Measurements from ENCODE around the gene S1PR3. TPM values are rescaled to one million over a fixed set of nuclear protein-coding genes. Genes with fewer than 3 reads are reported as not detected.

Gene S1PR3
- polyA plus RNA-seq, 2 of the 4 experiments (the other 2 are of a cell fraction), result 26.4 to 33.7 TPM

DNA sequence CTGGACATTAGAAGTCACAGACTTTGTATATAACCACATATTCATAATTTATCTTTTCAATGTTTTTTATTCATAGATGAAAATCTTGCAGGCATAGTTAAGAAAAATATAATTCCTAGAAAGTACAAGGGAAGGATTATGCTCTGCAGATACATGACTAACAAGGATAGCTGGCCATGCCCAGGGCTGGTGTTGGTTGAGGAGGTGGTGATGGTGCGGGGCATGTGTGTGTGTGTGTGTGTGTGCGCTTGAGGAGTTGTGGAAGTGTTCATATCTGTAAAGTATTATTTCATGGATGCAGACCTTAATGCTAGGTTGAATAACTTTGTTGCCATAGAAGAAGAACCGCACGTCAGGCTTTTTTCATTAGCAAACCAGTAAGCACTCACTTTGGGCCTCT, 1.3 kb downstream of the S1PR3 start:
- H3K9me3 ChIP-seq, result no peaks in the 10 kb centered on the region
- DNase-seq (ENCODE audit: low read depth in 1 of 2, low spot score in 1 of 2) (no peak), ATAC-seq (no peak), FAIRE-seq (no peak)
- CTCF ChIA-PET, result interaction anchor here (0.7 to 1.7 kb wide), 5 partner anchors 8 to 567 kb away, joined by 3 to 13 read pairs (median 3); no protein-coding TSS in a partner anchor
- H3K4me3 ChIP-seq, result peak overlapping the region; percentile 84
- TF ChIP-seq RAD21 (conservative IDR thresholded peaks at IDR 0.05 in 1 of 2, IDR thresholded peaks at IDR 0.05 in 1 of 2) (no peak), ZC3H11A (IDR thresholded peaks at IDR 0.05) (no peak), JUNB (IDR thresholded peaks at IDR 0.05) (no peak), RNF2 (IDR thresholded peaks at IDR 0.05; ENCODE audit: borderline replicate concordance, low read depth) (no peak), POLR2A (IDR thresholded peaks at IDR 0.05; ENCODE audit: low read length) (no peak), RCOR1 (IDR thresholded peaks at IDR 0.05; ENCODE audit: low read depth, low read length) (no peak), GATA3 (IDR thresholded peaks at IDR 0.05; ENCODE audit: borderline replicate concordance) (no peak), EP300 (IDR thresholded peaks at IDR 0.05) (no peak), RARB (CRISPR knock-in tag; IDR thresholded peaks at IDR 0.05) (no peak)
- TF ChIP-seq, protein P1, sequence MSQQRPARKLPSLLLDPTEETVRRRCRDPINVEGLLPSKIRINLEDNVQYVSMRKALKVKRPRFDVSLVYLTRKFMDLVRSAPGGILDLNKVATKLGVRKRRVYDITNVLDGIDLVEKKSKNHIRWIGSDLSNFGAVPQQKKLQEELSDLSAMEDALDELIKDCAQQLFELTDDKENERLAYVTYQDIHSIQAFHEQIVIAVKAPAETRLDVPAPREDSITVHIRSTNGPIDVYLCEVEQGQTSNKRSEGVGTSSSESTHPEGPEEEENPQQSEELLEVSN (IDR thresholded peaks at IDR 0.05; ENCODE audit: borderline replicate concordance, low read depth), result no peak
- H3K4me2 ChIP-seq, result peak overlapping the region; percentile 59
- 85% methylated on average over 4 of the region's 4 CpGs for WGBS (ENCODE audit: missing lambda C conversion rate)
- POLR2A ChIA-PET, result no interaction called here
- H3K27ac ChIP-seq, result peak overlapping the region; percentile 85 to 94; a peak in 5 of 6 replicates
- peaks cover 24% of the 10 kb centered on the region for H3K4me1 ChIP-seq

DNA sequence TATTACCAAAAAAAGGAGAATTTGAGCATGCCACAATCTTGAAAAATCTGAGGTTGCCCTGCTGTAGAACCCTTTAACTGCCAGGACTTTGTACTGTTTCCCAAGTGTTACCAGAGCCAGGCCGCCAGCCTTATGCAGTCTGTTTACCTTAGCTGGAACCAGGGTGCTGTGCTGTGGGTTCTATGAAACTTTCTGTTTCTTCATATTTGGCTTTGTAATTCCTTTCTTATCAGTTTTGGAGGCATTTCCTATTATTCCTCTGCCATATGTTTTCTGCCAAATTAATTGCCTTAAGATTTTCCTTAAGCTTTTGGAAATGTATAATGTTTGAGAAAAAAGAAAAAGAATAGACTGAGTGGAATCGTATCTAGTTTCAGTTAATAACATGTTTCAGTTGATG, 2.1 kb downstream of the S1PR3 start:
- Histone ChIP-seq H3K4me2 (peak overlapping the region; percentile 59), H3K4me1 (peaks cover 30% of the 10 kb centered on the region), H3K9me3 (no peaks in the 10 kb centered on the region), H3K4me3 (peak overlapping the region; percentile 84), H3K27ac (peak overlapping the region in 1 of 2 experiments; percentile 39; a peak in 1 of 6 replicates)
- ChIA-PET POLR2A (no interaction called here), CTCF (interaction anchor here (1.0 to 1.7 kb wide), 3 partner anchors 8 to 211 kb away, joined by 3 to 13 read pairs (median 4); no protein-coding TSS in a partner anchor)
- TF ChIP-seq TP53 (CRISPR knock-in tag; IDR thresholded peaks at IDR 0.05), result no peak
- no peak for TF ChIP-seq POLR2AphosphoS2 (conservative IDR thresholded peaks at IDR 0.05; ENCODE audit: low read length)
- TF ChIP-seq, protein P2, sequence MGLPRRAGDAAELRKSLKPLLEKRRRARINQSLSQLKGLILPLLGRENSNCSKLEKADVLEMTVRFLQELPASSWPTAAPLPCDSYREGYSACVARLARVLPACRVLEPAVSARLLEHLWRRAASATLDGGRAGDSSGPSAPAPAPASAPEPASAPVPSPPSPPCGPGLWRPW (IDR thresholded peaks at IDR 0.05), result no peak
- TF ChIP-seq, protein P3, sequence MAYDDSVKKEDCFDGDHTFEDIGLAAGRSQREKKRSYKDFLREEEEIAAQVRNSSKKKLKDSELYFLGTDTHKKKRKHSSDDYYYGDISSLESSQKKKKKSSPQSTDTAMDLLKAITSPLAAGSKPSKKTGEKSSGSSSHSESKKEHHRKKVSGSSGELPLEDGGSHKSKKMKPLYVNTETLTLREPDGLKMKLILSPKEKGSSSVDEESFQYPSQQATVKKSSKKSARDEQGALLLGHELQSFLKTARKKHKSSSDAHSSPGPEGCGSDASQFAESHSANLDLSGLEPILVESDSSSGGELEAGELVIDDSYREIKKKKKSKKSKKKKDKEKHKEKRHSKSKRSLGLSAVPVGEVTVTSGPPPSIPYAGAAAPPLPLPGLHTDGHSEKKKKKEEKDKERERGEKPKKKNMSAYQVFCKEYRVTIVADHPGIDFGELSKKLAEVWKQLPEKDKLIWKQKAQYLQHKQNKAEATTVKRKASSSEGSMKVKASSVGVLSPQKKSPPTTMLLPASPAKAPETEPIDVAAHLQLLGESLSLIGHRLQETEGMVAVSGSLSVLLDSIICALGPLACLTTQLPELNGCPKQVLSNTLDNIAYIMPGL (CRISPR knock-in tag; IDR thresholded peaks at IDR 0.05; ENCODE audit: borderline replicate concordance), result no peak
- TF ChIP-seq ZC3H11A (IDR thresholded peaks at IDR 0.05), result no peak
- TF ChIP-seq MAZ (IDR thresholded peaks at IDR 0.05; ENCODE audit: borderline replicate concordance, low read depth, low read length), result no peak
- TF ChIP-seq FOSL2 (IDR thresholded peaks at IDR 0.05), result no peak
- no peak for TF ChIP-seq FOSL2 (CRISPR knock-in tag; IDR thresholded peaks at IDR 0.05)
- TF ChIP-seq, protein P4, sequence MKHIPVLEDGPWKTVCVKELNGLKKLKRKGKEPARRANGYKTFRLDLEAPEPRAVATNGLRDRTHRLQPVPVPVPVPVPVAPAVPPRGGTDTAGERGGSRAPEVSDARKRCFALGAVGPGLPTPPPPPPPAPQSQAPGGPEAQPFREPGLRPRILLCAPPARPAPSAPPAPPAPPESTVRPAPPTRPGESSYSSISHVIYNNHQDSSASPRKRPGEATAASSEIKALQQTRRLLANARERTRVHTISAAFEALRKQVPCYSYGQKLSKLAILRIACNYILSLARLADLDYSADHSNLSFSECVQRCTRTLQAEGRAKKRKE (CRISPR knock-in tag; IDR thresholded peaks at IDR 0.05; ENCODE audit: low read depth), result no peak
- TF ChIP-seq RNF2 (IDR thresholded peaks at IDR 0.05; ENCODE audit: borderline replicate concordance, low read depth), result no peak
- no peak for TF ChIP-seq BHLHE40 (IDR thresholded peaks at IDR 0.05; ENCODE audit: low read depth, low read length)
- no peak for DNase-seq (ENCODE audit: low read depth in 1 of 2, low spot score in 1 of 2)
- no peak for ATAC-seq
- FAIRE-seq, result no peak
- 72% methylated on average over 2 of the region's 2 CpGs for WGBS (ENCODE audit: missing lambda C conversion rate)

DNA sequence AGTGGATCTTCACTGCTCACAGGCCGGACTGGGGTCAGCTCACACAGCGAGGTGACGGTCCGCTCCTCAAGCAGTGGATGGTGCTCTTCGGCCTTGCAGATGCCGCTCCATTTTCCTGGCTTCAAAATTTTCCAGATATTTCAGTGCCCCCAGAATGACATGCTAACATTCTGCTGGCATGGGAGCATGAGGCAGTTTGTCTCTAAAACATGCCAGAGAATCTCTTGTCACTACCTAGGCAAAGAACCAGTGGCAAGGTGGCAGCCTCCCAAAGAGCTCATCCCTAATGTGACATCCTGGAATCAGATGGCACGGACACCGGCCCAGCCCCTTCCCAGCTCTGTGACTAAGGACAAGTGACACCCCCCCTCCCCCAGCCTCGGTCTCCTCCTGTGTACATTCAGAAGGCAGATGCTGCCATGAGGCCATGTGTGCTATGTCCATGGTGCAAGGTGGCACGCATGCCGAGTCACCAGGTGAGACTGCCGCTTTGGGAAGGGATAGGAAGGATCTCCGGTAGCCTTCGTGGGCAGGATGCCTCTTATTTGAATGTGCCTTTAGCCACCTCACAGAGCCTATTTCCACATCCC, 2.7 kb downstream of the S1PR3 start:
- Histone ChIP-seq H3K27ac (peak overlapping the region in 1 of 2 experiments; percentile 18; a peak in 1 of 6 replicates), H3K4me2 (peak overlapping the region; percentile 59), H3K4me3 (no peak overlapping the region), H3K9me3 (no peaks in the 10 kb centered on the region), H3K4me1 (peaks cover 37% of the 10 kb centered on the region)
- ChIA-PET POLR2A (no interaction called here), CTCF (interaction anchor here (0.9 to 1.4 kb wide), 5 partner anchors 13 to 401 kb away, joined by 3 to 4 read pairs (median 3); no protein-coding TSS in a partner anchor)
- ATAC-seq (no peak), DNase-seq (ENCODE audit: low read depth in 1 of 2, low spot score in 1 of 2) (no peak), FAIRE-seq (no peak)
- WGBS (ENCODE audit: missing lambda C conversion rate), result 96% methylated on average over 13 of the region's 14 CpGs
- TF ChIP-seq, protein P5, sequence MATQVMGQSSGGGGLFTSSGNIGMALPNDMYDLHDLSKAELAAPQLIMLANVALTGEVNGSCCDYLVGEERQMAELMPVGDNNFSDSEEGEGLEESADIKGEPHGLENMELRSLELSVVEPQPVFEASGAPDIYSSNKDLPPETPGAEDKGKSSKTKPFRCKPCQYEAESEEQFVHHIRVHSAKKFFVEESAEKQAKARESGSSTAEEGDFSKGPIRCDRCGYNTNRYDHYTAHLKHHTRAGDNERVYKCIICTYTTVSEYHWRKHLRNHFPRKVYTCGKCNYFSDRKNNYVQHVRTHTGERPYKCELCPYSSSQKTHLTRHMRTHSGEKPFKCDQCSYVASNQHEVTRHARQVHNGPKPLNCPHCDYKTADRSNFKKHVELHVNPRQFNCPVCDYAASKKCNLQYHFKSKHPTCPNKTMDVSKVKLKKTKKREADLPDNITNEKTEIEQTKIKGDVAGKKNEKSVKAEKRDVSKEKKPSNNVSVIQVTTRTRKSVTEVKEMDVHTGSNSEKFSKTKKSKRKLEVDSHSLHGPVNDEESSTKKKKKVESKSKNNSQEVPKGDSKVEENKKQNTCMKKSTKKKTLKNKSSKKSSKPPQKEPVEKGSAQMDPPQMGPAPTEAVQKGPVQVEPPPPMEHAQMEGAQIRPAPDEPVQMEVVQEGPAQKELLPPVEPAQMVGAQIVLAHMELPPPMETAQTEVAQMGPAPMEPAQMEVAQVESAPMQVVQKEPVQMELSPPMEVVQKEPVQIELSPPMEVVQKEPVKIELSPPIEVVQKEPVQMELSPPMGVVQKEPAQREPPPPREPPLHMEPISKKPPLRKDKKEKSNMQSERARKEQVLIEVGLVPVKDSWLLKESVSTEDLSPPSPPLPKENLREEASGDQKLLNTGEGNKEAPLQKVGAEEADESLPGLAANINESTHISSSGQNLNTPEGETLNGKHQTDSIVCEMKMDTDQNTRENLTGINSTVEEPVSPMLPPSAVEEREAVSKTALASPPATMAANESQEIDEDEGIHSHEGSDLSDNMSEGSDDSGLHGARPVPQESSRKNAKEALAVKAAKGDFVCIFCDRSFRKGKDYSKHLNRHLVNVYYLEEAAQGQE (IDR thresholded peaks at IDR 0.05), result no peak
- TF ChIP-seq RARB (CRISPR knock-in tag; IDR thresholded peaks at IDR 0.05) (no peak), ZNF302 (CRISPR knock-in tag; IDR thresholded peaks at IDR 0.05) (no peak), KDM1A (IDR thresholded peaks at IDR 0.05; ENCODE audit: low read depth) (no peak), JUN (IDR thresholded peaks at IDR 0.05) (no peak), RAD21 (conservative IDR thresholded peaks at IDR 0.05 in 1 of 2, IDR thresholded peaks at IDR 0.05 in 1 of 2) (no peak), CBX8 (IDR thresholded peaks at IDR 0.05) (no peak), EHMT2 (IDR thresholded peaks at IDR 0.05; ENCODE audit: low read depth) (no peak), HOXA7 (CRISPR knock-in tag; IDR thresholded peaks at IDR 0.05) (no peak), HEYL (CRISPR knock-in tag; IDR thresholded peaks at IDR 0.05) (no peak), NPAS2 (CRISPR knock-in tag; IDR thresholded peaks at IDR 0.05; ENCODE audit: borderline replicate concordance) (no peak)

All from A549 (cell line).